Central memory CD8-positive, alpha-beta T cell (primary cell): ENCODE data around the gene LBR.

Experiments used
- ATAC-seq: fragments of 150-1000 bp; cut with Tn5 transposase; replicated peaks from 2 replicates; pipeline ENCODE4 v1.10.0; 2022; ENCODE audit warnings: mild to moderate bottlenecking, moderate FRiP score, moderate number of reproducible peaks; ENCODE audit not compliant: poor library complexity, severe bottlenecking; ENCODE audit errors: extremely low read depth
- DNase-seq, 2 donors: peaks; one replicate each; pipeline ENCODE4 v3.0.0; 2021; ENCODE audit warnings: low spot score in 2 of 2
- H3K27ac Mint-ChIP-seq: one replicate; pipeline ENCODE4 v1.8.0; 2022; ENCODE audit warnings: low read depth, mild to moderate bottlenecking, moderate library complexity, mixed read lengths
- H3K27me3 Mint-ChIP-seq: one replicate; pipeline ENCODE4 v1.8.0; 2022; ENCODE audit warnings: mixed read lengths
- H3K36me3 Mint-ChIP-seq: one replicate; pipeline ENCODE4 v1.8.0; 2022; ENCODE audit warnings: mild to moderate bottlenecking, moderate library complexity, mixed read lengths; ENCODE audit not compliant: insufficient read depth
- H3K4me1 Mint-ChIP-seq: one replicate; pipeline ENCODE4 v1.8.0; 2022; ENCODE audit warnings: mixed read lengths
- H3K4me3 Mint-ChIP-seq: one replicate; pipeline ENCODE4 v1.8.0; 2022; ENCODE audit warnings: mild to moderate bottlenecking, moderate library complexity, mixed read lengths
- H3K9me3 Mint-ChIP-seq: one replicate; pipeline ENCODE4 v1.8.0; 2022; ENCODE audit warnings: mixed read lengths

The LBR gene

DNA sequence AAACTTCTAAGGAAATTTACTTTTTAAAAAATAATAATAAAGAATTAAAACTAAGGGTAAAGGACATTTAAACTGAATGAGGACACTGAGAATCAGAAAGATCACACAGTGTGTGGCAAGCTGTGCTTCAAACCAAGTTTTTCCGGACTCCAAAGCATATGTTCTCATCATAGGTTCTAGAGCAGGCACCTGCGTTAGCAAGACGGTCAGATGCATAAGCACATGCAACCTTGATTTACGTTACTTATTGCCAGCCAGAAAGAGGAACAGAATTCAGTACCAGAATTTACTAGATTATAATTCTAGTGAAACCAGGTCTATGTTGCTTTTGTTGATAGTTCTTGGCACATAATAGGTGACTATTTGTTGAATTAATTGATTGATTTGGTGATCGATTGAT, 6.2 kb upstream of the LBR start:
- no peaks in the 10 kb centered on the region for H3K4me1 Mint-ChIP-seq
- no peaks in the 10 kb centered on the region for H3K27me3 Mint-ChIP-seq
- no peak for ATAC-seq
- H3K27ac Mint-ChIP-seq = no peak overlapping the region
- no peak for DNase-seq
- H3K4me3 Mint-ChIP-seq = no peak overlapping the region
- peaks cover 2% of the 10 kb centered on the region for H3K36me3 Mint-ChIP-seq
- no peaks in the 10 kb centered on the region for H3K9me3 Mint-ChIP-seq

DNA sequence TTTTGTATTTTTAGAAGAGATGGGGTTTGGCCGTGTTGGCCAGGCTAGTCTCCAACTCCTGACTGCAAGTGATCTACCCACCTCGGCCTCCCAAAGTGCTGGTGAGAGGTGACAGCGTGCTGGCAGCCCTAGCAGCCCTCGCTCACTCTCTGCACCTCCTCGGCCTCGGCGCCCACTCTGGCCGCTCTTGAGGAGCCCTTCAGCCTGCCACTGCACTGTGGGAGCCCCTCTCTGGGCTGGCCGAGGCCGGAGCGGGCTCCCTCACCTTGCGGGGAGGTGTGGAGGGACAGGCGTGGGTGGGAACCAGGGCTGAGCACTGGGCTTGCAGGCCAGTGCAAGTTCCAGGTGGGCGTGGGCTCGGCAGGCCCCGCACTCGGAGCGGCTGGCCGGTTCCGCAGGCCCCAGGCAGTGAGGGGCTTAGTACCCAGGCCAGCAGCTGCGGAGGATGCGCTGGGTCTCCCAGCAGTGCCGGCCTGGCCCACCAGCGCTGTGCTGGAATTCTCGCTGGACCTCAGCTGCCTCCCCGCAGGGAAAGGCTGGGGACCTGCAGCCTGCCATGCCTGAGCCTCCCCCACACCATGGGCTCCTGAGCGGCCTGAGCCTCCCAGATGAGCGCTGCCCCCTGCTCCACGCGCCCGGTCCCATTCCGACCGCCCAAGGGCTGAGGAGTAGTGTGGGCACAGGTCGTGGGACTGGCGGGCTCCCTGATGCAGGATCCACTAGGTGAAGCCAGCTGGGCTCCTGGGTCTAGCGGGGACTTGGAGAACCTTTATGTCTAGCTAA, 3.4 kb upstream of the LBR start:
- ATAC-seq = no peak
- H3K27ac Mint-ChIP-seq = no peak overlapping the region
- DNase-seq = no peak
- H3K36me3 Mint-ChIP-seq = peaks cover 17% of the 10 kb centered on the region
- H3K9me3 Mint-ChIP-seq = no peaks in the 10 kb centered on the region
- no peak overlapping the region for H3K4me3 Mint-ChIP-seq
- peaks cover 8% of the 10 kb centered on the region for H3K4me1 Mint-ChIP-seq
- H3K27me3 Mint-ChIP-seq = no peaks in the 10 kb centered on the region

DNA sequence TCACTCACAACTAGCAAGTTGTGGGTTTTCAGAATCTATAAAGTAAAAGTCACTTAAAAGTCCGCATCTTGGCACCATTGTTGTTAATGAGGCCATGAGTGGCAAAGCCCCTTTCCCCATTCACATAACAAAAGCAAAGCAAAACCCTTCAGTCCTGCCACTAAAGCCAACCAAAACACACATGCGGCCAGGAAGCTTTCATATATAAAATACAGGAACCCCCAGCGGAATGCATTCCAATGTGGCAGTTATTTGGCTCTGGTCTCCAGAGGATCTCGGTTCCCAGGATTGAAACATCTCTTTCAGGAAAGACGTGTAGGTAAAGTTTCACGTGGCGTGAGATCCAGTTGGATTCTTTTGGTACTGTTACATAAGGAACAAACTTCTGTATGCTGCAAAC, 2.5 kb upstream of the LBR start:
- ATAC-seq = no peak
- no peak overlapping the region for H3K27ac Mint-ChIP-seq
- peaks cover 18% of the 10 kb centered on the region for H3K4me1 Mint-ChIP-seq

DNA sequence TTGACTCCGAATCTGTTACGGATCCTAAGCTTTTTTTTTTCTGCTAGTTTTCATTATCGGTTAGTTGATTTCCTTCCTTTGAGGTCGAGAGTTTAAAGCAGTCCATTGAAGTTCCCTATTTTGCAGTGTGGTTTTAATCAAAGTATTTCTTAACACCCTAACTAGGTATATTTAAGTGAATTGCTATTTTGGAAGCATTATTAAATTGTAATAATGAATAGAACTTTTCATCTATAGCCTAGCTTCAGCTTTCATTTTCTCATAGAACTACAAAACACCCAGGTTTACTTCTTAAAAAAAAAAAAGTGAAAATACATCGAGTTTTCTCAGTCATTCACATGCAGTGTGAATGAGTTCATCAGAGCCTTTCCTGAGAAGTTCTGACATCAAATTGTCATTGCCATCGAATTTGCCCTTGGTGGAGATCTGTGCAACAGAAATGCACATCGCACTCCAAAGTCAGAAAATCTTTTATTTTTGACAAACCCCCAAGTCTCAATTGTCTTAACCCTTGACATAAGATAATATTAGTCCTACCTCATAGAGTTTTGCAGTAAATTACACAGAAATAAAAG, 1.1 kb upstream of the LBR start:
- H3K27me3 Mint-ChIP-seq = no peaks in the 10 kb centered on the region
- peaks cover 29% of the 10 kb centered on the region for H3K4me1 Mint-ChIP-seq
- no peaks in the 10 kb centered on the region for H3K9me3 Mint-ChIP-seq
- H3K4me3 Mint-ChIP-seq = peak overlapping the region; percentile 80
- peak overlapping the region; percentile 71 for H3K27ac Mint-ChIP-seq
- DNase-seq = no peak
- peaks cover 18% of the 10 kb centered on the region for H3K36me3 Mint-ChIP-seq
- ATAC-seq = no peak

More for the DNA sequence above, 2.5 kb upstream of the LBR start:
- no peak for DNase-seq
- Mint-ChIP-seq H3K4me3 (no peak overlapping the region), H3K27me3 (no peaks in the 10 kb centered on the region), H3K9me3 (no peaks in the 10 kb centered on the region), H3K36me3 (peaks cover 18% of the 10 kb centered on the region)

- Mint-ChIP-seq H3K4me1 (peaks cover 36% of the 10 kb centered on the region), H3K4me3 (peak overlapping the region; percentile 80), H3K9me3 (no peaks in the 10 kb centered on the region), H3K36me3 (peaks cover 20% of the 10 kb centered on the region), H3K27me3 (no peaks in the 10 kb centered on the region), H3K27ac (peak overlapping the region; percentile 71)
- ATAC-seq (peak; percentile 83), DNase-seq (peak; percentile 78 to 84)
Observed at GRCh38 chr1:225428068-225428880, 436 bp upstream of the LBR start.

DNA sequence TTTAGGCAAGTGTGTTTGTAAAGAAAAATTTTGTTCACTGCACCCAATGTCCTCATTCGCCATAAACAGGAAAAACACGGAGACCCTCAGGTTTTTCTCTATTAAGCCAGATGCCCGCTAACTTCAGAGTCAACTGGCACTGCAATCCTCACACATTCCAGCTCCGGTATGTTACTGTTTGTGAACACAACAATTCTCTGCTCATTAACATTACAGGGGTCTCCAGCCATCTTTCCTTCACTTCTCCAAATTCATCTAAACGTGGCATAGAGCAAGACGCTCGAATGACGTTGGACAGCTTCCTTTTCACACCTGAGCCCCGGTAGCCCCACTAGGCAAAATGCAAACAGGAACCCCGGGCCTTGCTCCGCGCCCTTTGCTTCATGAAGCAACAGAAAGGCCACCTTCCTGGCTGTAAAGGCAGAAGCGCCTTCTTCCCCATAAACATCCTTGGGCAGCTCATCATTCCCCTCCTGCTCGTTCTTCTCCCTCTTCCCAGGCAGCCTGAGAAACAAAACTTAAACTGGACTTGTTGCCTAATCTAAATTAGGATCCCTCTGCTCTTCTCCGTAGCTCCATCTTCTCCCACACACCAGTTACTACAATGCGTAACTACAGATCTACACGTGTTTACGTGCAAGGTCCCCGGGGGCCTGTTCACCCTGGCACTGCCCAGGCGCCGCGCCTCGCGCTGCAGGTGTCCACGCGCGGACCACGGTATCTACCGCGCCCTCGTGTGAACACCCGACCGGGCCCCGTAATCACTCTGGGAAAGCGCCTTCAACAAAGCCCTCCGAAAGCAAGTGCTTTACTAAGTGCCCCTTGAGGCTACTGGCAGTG, 1.2 kb downstream of the LBR start:
- Mint-ChIP-seq H3K4me1 (peaks cover 51% of the 10 kb centered on the region), H3K27me3 (no peaks in the 10 kb centered on the region), H3K36me3 (peaks cover 28% of the 10 kb centered on the region), H3K27ac (peak overlapping the region; percentile 69), H3K4me3 (peak overlapping the region; percentile 80), H3K9me3 (no peaks in the 10 kb centered on the region)
- ATAC-seq (no peak), DNase-seq (no peak)

GRCh38 chr1:225425201-225425786, 2.5 kb downstream of the LBR start:
- no peaks in the 10 kb centered on the region for H3K9me3 Mint-ChIP-seq
- H3K27me3 Mint-ChIP-seq = no peaks in the 10 kb centered on the region
- peaks cover 38% of the 10 kb centered on the region for H3K36me3 Mint-ChIP-seq
- peak overlapping the region; percentile 80 for H3K4me3 Mint-ChIP-seq
- peak overlapping the region; percentile 64 for H3K27ac Mint-ChIP-seq
- peaks cover 51% of the 10 kb centered on the region for H3K4me1 Mint-ChIP-seq
- no peak for ATAC-seq
- no peak for DNase-seq

DNA sequence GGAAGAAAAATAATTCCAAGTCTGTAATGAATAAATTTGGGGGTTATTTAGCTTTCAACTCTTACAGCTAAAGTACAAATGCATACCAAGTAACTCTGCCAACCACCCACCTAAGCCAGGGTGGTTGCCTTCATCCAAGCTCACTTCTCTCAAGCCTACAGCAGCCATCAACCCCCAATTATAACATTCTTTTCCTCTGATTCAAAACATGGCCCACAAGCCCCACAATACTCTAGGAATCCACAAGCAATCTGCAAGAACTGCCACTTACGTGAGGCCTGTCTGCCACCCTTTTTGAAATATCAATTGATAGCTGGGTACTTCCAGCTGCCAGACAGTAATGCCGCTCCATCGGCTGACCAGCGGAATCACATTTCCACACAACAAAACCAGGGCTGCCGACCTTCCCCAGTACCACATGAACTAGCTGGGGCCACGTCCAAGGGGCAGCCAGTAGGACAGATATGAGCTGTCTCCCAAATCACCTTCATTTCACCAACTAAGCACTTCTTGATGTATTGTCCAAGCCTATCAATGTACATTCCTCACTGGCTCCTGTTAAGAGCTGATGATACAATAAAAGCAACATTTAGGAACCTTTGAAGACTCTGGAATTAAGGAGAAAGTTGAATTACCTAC, 3.2 kb downstream of the LBR start:
- peaks cover 51% of the 10 kb centered on the region for H3K4me1 Mint-ChIP-seq
- ATAC-seq (no peak), DNase-seq (no peak)
- no peaks in the 10 kb centered on the region for H3K27me3 Mint-ChIP-seq
- H3K9me3 Mint-ChIP-seq = no peaks in the 10 kb centered on the region
- H3K4me3 Mint-ChIP-seq = peak overlapping the region; percentile 80
- H3K27ac Mint-ChIP-seq = peak overlapping the region; percentile 64
- H3K36me3 Mint-ChIP-seq = peaks cover 44% of the 10 kb centered on the region

GRCh38 chr1:225423518-225423855, 4.4 kb downstream of the LBR start:
- Mint-ChIP-seq H3K27me3 (no peaks in the 10 kb centered on the region), H3K27ac (peak overlapping the region; percentile 79), H3K36me3 (peaks cover 49% of the 10 kb centered on the region), H3K9me3 (no peaks in the 10 kb centered on the region), H3K4me1 (peaks cover 58% of the 10 kb centered on the region), H3K4me3 (peak overlapping the region; percentile 16)
- DNase-seq = no peak
- ATAC-seq = no peak

DNA sequence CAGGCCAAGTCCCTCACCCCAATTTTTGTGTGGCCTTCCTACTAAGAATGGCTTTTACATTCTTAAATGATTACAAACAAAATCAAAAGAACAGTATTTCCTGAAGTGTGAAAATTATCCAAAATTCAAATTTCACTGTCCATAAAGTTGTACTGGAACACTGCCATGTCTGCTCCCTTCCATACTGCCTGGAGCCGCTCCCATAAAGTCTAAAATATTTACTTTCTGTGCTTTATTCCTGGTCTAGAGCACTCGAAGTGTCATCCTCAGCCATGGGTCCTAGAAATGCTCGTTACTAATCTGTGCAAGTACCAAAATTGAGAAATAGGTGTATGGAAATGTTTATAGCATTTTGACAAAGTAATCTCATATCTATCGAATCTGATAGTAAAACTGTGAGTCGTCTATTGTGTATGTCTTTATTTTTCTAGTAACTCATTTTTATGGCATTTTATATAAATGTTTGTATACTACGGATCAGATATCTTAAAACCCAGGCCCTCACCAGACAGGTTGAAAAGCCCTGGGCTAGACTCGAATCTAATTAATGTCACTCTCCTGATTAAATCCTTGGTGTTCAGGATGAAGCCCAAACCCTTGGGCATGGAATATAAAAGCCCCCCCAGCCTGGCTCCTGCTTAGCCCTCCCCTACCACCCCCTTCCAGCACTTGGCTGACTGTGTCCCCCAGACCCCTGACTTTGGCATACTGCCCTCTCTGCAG, 4.9 kb downstream of the LBR start:
- no peaks in the 10 kb centered on the region for H3K27me3 Mint-ChIP-seq
- ATAC-seq = no peak
- peak overlapping the region; percentile 16 for H3K4me3 Mint-ChIP-seq
- H3K9me3 Mint-ChIP-seq = no peaks in the 10 kb centered on the region
- peaks cover 51% of the 10 kb centered on the region for H3K36me3 Mint-ChIP-seq
- H3K27ac Mint-ChIP-seq = peak overlapping the region; percentile 79
- DNase-seq = no peak
- peaks cover 64% of the 10 kb centered on the region for H3K4me1 Mint-ChIP-seq

GRCh38 chr1:225422031-225422605, 5.7 kb downstream of the LBR start:
- H3K4me1 Mint-ChIP-seq = peaks cover 68% of the 10 kb centered on the region
- H3K4me3 Mint-ChIP-seq = no peak overlapping the region
- peaks cover 53% of the 10 kb centered on the region for H3K36me3 Mint-ChIP-seq
- no peaks in the 10 kb centered on the region for H3K27me3 Mint-ChIP-seq
- no peak overlapping the region for H3K27ac Mint-ChIP-seq
- DNase-seq (no peak), ATAC-seq (no peak)
- H3K9me3 Mint-ChIP-seq = no peaks in the 10 kb centered on the region
